ENCODE measurements around the gene ACACA. TPM values are rescaled to one million over a fixed set of nuclear protein-coding genes. Genes with fewer than 3 reads are reported as not detected.

Gene ACACA
- total RNA-seq, 4 donors from 2014 or later = 47.9 to 56.2 (median 51.4) TPM

DNA sequence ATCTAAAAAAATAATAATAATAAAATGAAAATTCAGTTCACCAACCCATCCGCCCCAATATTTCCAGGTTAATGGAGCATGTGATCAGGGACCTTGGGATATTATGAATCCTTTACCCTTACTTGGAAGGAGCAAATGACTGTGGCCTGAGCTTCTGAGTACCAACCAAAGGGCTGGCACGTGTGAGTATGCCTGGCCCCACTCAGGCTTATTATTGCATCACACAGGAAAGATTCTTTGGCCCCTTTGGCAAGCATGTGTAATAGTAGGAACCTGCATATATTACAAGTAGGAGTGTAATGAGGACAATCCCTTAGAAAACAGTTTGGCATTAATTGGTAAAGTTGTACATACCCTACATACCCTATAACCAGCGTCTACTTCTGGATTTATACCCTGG is 38.1 kb downstream of the ACACA start:
- H3K27me3 ChIP-seq = no peaks in the 10 kb centered on the region

DNA sequence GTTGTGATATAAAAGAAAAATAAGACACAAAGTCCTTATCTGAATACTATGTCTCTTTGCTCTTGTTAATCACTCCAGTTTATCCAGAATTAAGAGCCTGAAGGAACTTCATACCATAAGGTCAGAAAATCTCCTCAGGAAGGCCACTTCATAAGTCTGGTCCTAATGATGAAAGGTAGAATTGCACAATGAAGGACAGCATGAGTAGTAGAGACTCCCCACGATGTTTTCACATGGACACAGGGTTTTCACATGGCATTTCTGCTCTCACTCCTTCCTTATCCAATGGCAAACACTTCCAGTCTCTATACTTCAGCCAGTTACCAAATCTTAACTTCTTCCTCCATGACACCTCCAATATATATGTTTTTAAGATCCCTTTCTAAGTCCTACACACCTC is 41.0 kb downstream of the ACACA start:
- no peak for DNase-seq (ENCODE audit: low spot score in 2 of 2)
- H3K4me3 ChIP-seq = no peak overlapping the region
- H3K36me3 ChIP-seq = no peaks in the 10 kb centered on the region
- H3K4me1 ChIP-seq = peaks cover 7% of the 10 kb centered on the region
- no peaks in the 10 kb centered on the region for H3K27me3 ChIP-seq
- TF ChIP-seq POLR2A (IDR thresholded peaks at IDR 0.05) (no peak), POLR2AphosphoS5 (IDR thresholded peaks at IDR 0.05) (no peak), EP300 (IDR thresholded peaks at IDR 0.05) (no peak), CTCF (IDR thresholded peaks at IDR 0.05) (no peak)
- 78% methylated on average over 1 of the region's 1 CpG for WGBS
- H3K9me3 ChIP-seq = no peaks in the 10 kb centered on the region
- no peak overlapping the region for H3K27ac ChIP-seq

More for the DNA sequence above, 38.1 kb downstream of the ACACA start:
- H3K9me3 ChIP-seq = no peaks in the 10 kb centered on the region
- H3K4me1 ChIP-seq = peaks cover 4% of the 10 kb centered on the region
- H3K27ac ChIP-seq = no peak overlapping the region
- TF ChIP-seq CTCF (IDR thresholded peaks at IDR 0.05) = no peak
- no peak for TF ChIP-seq POLR2AphosphoS5 (IDR thresholded peaks at IDR 0.05)
- TF ChIP-seq POLR2A (IDR thresholded peaks at IDR 0.05) = no peak
- no peak for TF ChIP-seq EP300 (IDR thresholded peaks at IDR 0.05)
- H3K36me3 ChIP-seq = no peaks in the 10 kb centered on the region
- H3K4me3 ChIP-seq = no peak overlapping the region
- 82% methylated on average over 3 of the region's 3 CpGs for WGBS
- no peak for DNase-seq (ENCODE audit: low spot score in 2 of 2)

- H3K27ac ChIP-seq = peak overlapping the region; percentile 14
- H3K4me1 ChIP-seq = peaks cover 38% of the 10 kb centered on the region
- 52% methylated on average over 4 of the region's 4 CpGs for WGBS
- no peak for DNase-seq (ENCODE audit: low spot score in 2 of 2)
- no peak for TF ChIP-seq CTCF (IDR thresholded peaks at IDR 0.05)
- H3K36me3 ChIP-seq = no peaks in the 10 kb centered on the region
- no peaks in the 10 kb centered on the region for H3K9me3 ChIP-seq
- H3K4me3 ChIP-seq = no peak overlapping the region
- no peaks in the 10 kb centered on the region for H3K27me3 ChIP-seq
Observed at GRCh38 chr17:37361543-37361942, 45.1 kb downstream of the ACACA start.

DNA sequence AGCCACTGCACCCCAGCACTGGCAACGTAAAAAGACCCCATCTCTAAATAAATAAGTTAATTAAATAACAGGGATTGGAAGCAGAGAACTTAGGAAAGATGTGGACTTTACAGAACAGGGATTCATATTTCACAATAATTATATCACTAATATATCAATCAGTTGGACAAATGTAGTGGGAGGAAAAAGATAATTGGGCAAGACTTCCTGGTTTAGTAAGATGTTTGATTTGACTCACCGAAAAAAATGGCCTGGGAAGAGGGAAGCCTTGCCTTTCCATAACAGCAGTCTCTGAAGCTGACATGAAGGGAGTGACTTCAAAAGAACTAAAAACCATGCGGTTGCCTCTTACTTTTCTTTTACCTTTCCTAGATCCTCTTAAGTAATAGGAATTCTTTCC is 46.0 kb downstream of the ACACA start:
- no peaks in the 10 kb centered on the region for H3K36me3 ChIP-seq
- H3K27ac ChIP-seq = no peak overlapping the region
- no peaks in the 10 kb centered on the region for H3K27me3 ChIP-seq
- H3K9me3 ChIP-seq = no peaks in the 10 kb centered on the region
- H3K4me3 ChIP-seq = no peak overlapping the region
- 78% methylated on average over 3 of the region's 3 CpGs for WGBS
- H3K4me1 ChIP-seq = peaks cover 42% of the 10 kb centered on the region
- TF ChIP-seq POLR2A (IDR thresholded peaks at IDR 0.05) = no peak
- no peak for TF ChIP-seq POLR2AphosphoS5 (IDR thresholded peaks at IDR 0.05)
- no peak for TF ChIP-seq EP300 (IDR thresholded peaks at IDR 0.05)
- no peak for TF ChIP-seq CTCF (IDR thresholded peaks at IDR 0.05)
- no peak for DNase-seq (ENCODE audit: low spot score in 2 of 2)

GRCh38 chr17:37359682-37360188 is 46.9 kb downstream of the ACACA start:
- TF ChIP-seq CTCF (IDR thresholded peaks at IDR 0.05) (no peak), POLR2AphosphoS5 (IDR thresholded peaks at IDR 0.05) (no peak), POLR2A (IDR thresholded peaks at IDR 0.05) (no peak), EP300 (IDR thresholded peaks at IDR 0.05) (no peak)
- DNase-seq (ENCODE audit: low spot score in 2 of 2) = peak in 1 of 2 donors; percentile 84
- H3K27ac ChIP-seq = peak overlapping the region; percentile 87
- H3K4me3 ChIP-seq = peak overlapping the region; percentile 73
- H3K4me1 ChIP-seq = peaks cover 42% of the 10 kb centered on the region
- 8% methylated on average over 17 of the region's 18 CpGs for WGBS
- H3K27me3 ChIP-seq = no peaks in the 10 kb centered on the region
- H3K36me3 ChIP-seq = no peaks in the 10 kb centered on the region
- H3K9me3 ChIP-seq = no peaks in the 10 kb centered on the region

Data from suprapubic skin (tissue), 4 donors.